HepG2 (cell line): ENCODE data around the gene ZBTB46. TPM values are rescaled to one million over a fixed set of nuclear protein-coding genes. Genes with fewer than 3 reads are reported as not detected.

Experiments
- AKAP8 ChIP-seq: sonication (generic); formaldehyde crosslinking; IDR thresholded peaks from 2 replicates; pipeline ENCODE4 v1.5.1; 2020; ENCODE audit warnings: mild to moderate bottlenecking, missing genetic modification reagents
- CREB1 ChIP-seq, 2 experiments: fragments of 450-650 bp in 1 of 2; IDR thresholded peaks; 2 replicates each; pipeline ENCODE4 v1.6.1; 2016 to 2017; ENCODE audit warnings: control low read depth in 1 of 2, mild to moderate bottlenecking in 1 of 2, missing compliant biosample characterization in 1 of 2, missing genetic modification characterization in 1 of 2
- PHB2 ChIP-seq: fragments of 450-650 bp; IDR thresholded peaks from 2 replicates; pipeline ENCODE4 v1.6.1; 2018; ENCODE audit not compliant: partially characterized antibody
- RORA ChIP-seq: sonication (generic); formaldehyde crosslinking; IDR thresholded peaks from 2 replicates; pipeline ENCODE4 v1.5.0; 2020; ENCODE audit warnings: mild to moderate bottlenecking, missing genetic modification reagents, moderate library complexity
- TP53 ChIP-seq: sonication (generic); formaldehyde crosslinking; conservative IDR thresholded peaks from 2 replicates; pipeline ENCODE4 v1.4.0; 2020; ENCODE audit warnings: missing genetic modification reagents
- XRCC5 ChIP-seq: fragments of 200-400 bp; formaldehyde crosslinking; optimal IDR thresholded peaks from 2 replicates; pipeline ENCODE3; 2017; ENCODE audit warnings: mild to moderate bottlenecking, low read length
- YEATS4 ChIP-seq: sonication (generic); formaldehyde crosslinking; IDR thresholded peaks from 2 replicates; pipeline ENCODE4 v1.4.0; 2020; ENCODE audit warnings: missing genetic modification reagents, borderline replicate concordance
- ZFYVE20 ChIP-seq: sonication (generic); formaldehyde crosslinking; IDR thresholded peaks from 2 replicates; pipeline ENCODE4 v1.8.0; 2023; ENCODE audit warnings: low read depth, mild to moderate bottlenecking, moderate library complexity, missing genetic modification reagents, borderline replicate concordance
- ZNF605 ChIP-seq: sonication (generic); formaldehyde crosslinking; IDR thresholded peaks from 2 replicates; pipeline ENCODE4 v1.8.0; 2022; ENCODE audit warnings: mild to moderate bottlenecking, missing genetic modification reagents
- ZNF670 ChIP-seq: sonication (generic); formaldehyde crosslinking; IDR thresholded peaks from 2 replicates; pipeline ENCODE4 v1.8.0; 2022; ENCODE audit warnings: mild to moderate bottlenecking, missing genetic modification reagents, borderline replicate concordance
- ZNF720 ChIP-seq: sonication (generic); formaldehyde crosslinking; IDR thresholded peaks from 2 replicates; pipeline ENCODE4 v1.4.0; 2020; ENCODE audit warnings: missing genetic modification reagents
- ZNF776 ChIP-seq: sonication (generic); formaldehyde crosslinking; IDR thresholded peaks from 2 replicates; pipeline ENCODE4 v1.4.0; 2020; ENCODE audit warnings: mild to moderate bottlenecking, missing genetic modification reagents
- ZNF780A ChIP-seq: sonication (generic); formaldehyde crosslinking; IDR thresholded peaks from 2 replicates; pipeline ENCODE4 v1.8.0; 2022; ENCODE audit warnings: mild to moderate bottlenecking, missing genetic modification reagents, moderate library complexity
- ZSCAN9 ChIP-seq: IDR thresholded peaks from 2 replicates; pipeline ENCODE4 v1.6.1; 2016; ENCODE audit warnings: borderline replicate concordance
- polyA plus RNA-seq, 8 experiments: library from polyadenylated mRNA; depleted of rRNA in 3 of 8; stranded (reverse) in 7 of 8; unstranded in 1 of 8; fragments of >200 nt; fragmentation: Illumina TruSeq in 4 of 8; extraction: Trizol in 4 of 8; gene quantifications; 2 replicates each; pipeline versions ENCODE4 v1.2.1 to v1.2.3, GENCODE V29; 2011 to 2016; ENCODE audit warnings: low read depth in 4 of 8, missing spikeins in 1 of 8, mixed read lengths in 1 of 8; ENCODE audit not compliant: insufficient read depth in 1 of 8
- total RNA-seq, 5 experiments: library from RNA; depleted of rRNA; stranded (reverse); fragments of >200 nt; fragmentation: Illumina TruSeq; extraction: Trizol; gene quantifications; 2 replicates each; pipeline ENCODE4 v1.2.3, GENCODE V29; 2016; ENCODE audit warnings: low read depth in 1 of 5
- TF ChIP-seq, protein P1 (sequence below): sonication (generic); formaldehyde crosslinking; conservative IDR thresholded peaks from 2 replicates; pipeline ENCODE4 v1.4.0; 2020; ENCODE audit warnings: mild to moderate bottlenecking, missing genetic modification reagents, moderate library complexity
- TF ChIP-seq, protein P2 (sequence below): sonication (generic); formaldehyde crosslinking; IDR thresholded peaks from 2 replicates; pipeline ENCODE4 v1.5.0; 2020; ENCODE audit warnings: mild to moderate bottlenecking, missing genetic modification reagents, borderline replicate concordance
- TF ChIP-seq, protein P3 (sequence below): sonication (generic); formaldehyde crosslinking; IDR thresholded peaks from 2 replicates; pipeline ENCODE4 v1.5.0; 2020; ENCODE audit warnings: mild to moderate bottlenecking, missing genetic modification reagents, borderline replicate concordance
- TF ChIP-seq, protein P4 (sequence below): IDR thresholded peaks from 2 replicates; pipeline ENCODE4 v1.6.1; 2016; ENCODE audit warnings: missing biosample characterization, missing genetic modification reagents, low read depth

Gene ZBTB46
- total and polyA plus RNA-seq, 2 of the 13 experiments (the other 11 are each of a cell fraction or from before 2014, with no cell fraction given), result 1.6 to 13.5 TPM

DNA sequence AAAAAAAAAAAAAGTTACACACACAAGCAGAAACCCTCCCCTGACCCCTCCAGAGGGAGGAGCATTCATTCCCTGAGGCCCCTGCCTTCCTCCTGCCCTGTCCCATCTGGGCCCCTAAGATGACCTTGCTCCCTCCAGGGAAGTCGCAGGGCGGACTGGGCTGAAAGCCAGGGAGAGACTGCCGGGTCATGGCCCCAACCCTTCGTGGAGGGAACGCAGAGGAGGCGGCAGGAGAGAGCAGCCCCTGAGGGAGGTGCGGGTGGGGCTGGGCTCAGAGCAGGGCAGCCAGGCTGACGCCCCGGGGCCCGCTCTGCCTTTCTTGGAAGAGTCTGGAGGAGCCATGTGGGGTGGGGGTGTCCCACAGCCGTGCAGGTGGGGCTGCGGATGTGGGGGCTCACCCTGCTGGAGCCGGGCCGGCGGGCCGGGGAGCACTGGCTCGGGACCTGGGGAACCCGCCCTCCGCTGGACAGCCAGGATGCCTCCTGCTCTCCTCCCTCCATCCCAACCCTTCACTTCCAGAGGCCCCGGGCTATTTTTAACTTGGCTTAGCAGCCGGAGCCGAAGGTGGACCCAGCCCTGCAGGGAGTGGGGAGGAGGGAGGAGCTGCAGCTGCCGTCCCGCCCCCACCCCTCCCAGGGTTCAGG lies 15.2 kb upstream of the ZBTB46 start (continued):
- TF ChIP-seq, protein P1, sequence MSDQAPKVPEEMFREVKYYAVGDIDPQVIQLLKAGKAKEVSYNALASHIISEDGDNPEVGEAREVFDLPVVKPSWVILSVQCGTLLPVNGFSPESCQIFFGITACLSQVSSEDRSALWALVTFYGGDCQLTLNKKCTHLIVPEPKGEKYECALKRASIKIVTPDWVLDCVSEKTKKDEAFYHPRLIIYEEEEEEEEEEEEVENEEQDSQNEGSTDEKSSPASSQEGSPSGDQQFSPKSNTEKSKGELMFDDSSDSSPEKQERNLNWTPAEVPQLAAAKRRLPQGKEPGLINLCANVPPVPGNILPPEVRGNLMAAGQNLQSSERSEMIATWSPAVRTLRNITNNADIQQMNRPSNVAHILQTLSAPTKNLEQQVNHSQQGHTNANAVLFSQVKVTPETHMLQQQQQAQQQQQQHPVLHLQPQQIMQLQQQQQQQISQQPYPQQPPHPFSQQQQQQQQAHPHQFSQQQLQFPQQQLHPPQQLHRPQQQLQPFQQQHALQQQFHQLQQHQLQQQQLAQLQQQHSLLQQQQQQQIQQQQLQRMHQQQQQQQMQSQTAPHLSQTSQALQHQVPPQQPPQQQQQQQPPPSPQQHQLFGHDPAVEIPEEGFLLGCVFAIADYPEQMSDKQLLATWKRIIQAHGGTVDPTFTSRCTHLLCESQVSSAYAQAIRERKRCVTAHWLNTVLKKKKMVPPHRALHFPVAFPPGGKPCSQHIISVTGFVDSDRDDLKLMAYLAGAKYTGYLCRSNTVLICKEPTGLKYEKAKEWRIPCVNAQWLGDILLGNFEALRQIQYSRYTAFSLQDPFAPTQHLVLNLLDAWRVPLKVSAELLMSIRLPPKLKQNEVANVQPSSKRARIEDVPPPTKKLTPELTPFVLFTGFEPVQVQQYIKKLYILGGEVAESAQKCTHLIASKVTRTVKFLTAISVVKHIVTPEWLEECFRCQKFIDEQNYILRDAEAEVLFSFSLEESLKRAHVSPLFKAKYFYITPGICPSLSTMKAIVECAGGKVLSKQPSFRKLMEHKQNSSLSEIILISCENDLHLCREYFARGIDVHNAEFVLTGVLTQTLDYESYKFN (CRISPR knock-in tag), result peak; percentile 84
- TF ChIP-seq, protein P2, sequence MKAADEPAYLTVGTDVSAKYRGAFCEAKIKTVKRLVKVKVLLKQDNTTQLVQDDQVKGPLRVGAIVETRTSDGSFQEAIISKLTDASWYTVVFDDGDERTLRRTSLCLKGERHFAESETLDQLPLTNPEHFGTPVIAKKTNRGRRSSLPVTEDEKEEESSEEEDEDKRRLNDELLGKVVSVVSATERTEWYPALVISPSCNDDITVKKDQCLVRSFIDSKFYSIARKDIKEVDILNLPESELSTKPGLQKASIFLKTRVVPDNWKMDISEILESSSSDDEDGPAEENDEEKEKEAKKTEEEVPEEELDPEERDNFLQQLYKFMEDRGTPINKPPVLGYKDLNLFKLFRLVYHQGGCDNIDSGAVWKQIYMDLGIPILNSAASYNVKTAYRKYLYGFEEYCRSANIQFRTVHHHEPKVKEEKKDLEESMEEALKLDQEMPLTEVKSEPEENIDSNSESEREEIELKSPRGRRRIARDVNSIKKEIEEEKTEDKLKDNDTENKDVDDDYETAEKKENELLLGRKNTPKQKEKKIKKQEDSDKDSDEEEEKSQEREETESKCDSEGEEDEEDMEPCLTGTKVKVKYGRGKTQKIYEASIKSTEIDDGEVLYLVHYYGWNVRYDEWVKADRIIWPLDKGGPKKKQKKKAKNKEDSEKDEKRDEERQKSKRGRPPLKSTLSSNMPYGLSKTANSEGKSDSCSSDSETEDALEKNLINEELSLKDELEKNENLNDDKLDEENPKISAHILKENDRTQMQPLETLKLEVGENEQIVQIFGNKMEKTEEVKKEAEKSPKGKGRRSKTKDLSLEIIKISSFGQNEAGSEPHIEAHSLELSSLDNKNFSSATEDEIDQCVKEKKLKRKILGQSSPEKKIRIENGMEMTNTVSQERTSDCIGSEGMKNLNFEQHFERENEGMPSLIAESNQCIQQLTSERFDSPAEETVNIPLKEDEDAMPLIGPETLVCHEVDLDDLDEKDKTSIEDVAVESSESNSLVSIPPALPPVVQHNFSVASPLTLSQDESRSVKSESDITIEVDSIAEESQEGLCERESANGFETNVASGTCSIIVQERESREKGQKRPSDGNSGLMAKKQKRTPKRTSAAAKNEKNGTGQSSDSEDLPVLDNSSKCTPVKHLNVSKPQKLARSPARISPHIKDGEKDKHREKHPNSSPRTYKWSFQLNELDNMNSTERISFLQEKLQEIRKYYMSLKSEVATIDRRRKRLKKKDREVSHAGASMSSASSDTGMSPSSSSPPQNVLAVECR (CRISPR knock-in tag), result peak; percentile 48; the same call in 1 of the 2 replicates
- no peak for TF ChIP-seq ZFYVE20 (CRISPR knock-in tag)
- TF ChIP-seq TP53 (CRISPR knock-in tag), result no peak
- TF ChIP-seq ZNF720 (CRISPR knock-in tag), result no peak
- no peak for TF ChIP-seq AKAP8 (CRISPR knock-in tag)
- TF ChIP-seq ZSCAN9 (CRISPR knock-in tag), result no peak
- no peak for TF ChIP-seq RORA (CRISPR knock-in tag)
- TF ChIP-seq PHB2, result no peak
- no peak for TF ChIP-seq ZNF780A
- TF ChIP-seq, protein P3, sequence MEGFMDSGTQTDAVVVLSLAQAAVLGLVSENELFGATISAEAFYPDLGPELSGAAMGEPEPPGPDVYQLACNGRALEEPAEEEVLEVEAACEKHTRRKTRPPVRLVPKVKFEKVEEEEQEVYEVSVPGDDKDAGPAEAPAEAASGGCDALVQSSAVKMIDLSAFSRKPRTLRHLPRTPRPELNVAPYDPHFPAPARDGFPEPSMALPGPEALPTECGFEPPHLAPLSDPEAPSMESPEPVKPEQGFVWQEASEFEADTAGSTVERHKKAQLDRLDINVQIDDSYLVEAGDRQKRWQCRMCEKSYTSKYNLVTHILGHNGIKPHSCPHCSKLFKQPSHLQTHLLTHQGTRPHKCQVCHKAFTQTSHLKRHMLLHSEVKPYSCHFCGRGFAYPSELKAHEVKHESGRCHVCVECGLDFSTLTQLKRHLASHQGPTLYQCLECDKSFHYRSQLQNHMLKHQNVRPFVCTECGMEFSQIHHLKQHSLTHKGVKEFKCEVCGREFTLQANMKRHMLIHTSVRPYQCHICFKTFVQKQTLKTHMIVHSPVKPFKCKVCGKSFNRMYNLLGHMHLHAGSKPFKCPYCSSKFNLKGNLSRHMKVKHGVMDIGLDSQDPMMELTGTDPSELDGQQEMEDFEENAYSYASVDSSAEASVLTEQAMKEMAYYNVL (CRISPR knock-in tag), result no peak
- TF ChIP-seq ZNF605 (CRISPR knock-in tag), result no peak; the same call in 1 of the 2 replicates
- peak; percentile 52 for TF ChIP-seq XRCC5
- TF ChIP-seq ZNF670 (CRISPR knock-in tag), result no peak
- no peak for TF ChIP-seq CREB1 (IDR thresholded peaks at IDR 0.05)
- TF ChIP-seq CREB1 (CRISPR knock-in tag; IDR thresholded peaks at IDR 0.05), result no peak
- TF ChIP-seq, protein P4, sequence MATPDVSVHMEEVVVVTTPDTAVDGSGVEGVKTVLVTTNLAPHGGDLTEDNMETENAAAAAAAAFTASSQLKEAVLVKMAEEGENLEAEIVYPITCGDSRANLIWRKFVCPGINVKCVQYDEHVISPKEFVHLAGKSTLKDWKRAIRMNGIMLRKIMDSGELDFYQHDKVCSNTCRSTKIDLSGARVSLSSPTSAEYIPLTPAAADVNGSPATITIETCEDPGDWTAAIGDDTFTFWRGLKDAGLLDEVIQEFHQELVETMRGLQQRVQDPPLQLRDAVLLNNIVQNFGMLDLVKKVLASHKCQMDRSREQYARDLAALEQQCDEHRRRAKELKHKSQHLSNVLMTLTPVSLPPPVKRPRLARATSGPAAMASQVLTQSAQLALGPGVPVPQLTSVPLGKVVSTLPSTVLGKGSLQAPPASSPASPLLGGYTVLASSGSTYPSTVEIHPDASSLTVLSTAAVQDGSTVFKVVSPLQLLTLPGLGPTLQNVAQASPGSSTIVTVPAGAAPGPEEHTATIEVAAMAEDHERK (CRISPR knock-in tag), result no peak
- TF ChIP-seq ZNF776 (CRISPR knock-in tag), result no peak
- no peak for TF ChIP-seq YEATS4
